Smooth muscle cell (in vitro differentiated cells): Measurements from ENCODE around the gene CDH4. TPM values are rescaled to one million over a fixed set of nuclear protein-coding genes. Genes with fewer than 3 reads are reported as not detected.

Source experiments
- DNase-seq: peaks from one replicate; lab custom pipeline; 2025; ENCODE audit not compliant: unreplicated experiment; lab: John Stamatoyannopoulos, UW
- H2AFZ ChIP-seq: fragments of 200-600 bp; sonication (generic); 2 replicates; pipeline ENCODE4 v1.6.0; 2016; ENCODE audit warnings: antibody characterized with exemption, low read depth, mild to moderate bottlenecking
- H3F3A ChIP-seq: fragments of 200-600 bp; sonication (generic); 2 replicates; pipeline ENCODE4 v1.6.0; 2017; ENCODE audit warnings: antibody characterized with exemption, low read depth
- H3K27ac ChIP-seq: fragments of 200-600 bp; sonication (generic); 2 replicates; pipeline ENCODE4 v1.5.1; 2016; ENCODE audit warnings: low read depth, mild to moderate bottlenecking
- H3K27me3 ChIP-seq: fragments of 200-600 bp; sonication (generic); 2 replicates; pipeline ENCODE4 v1.6.1; 2016; ENCODE audit warnings: low read depth, mild to moderate bottlenecking
- H3K36me3 ChIP-seq: fragments of 200-600 bp; sonication (generic); 2 replicates; pipeline ENCODE4 v1.5.1; 2016; ENCODE audit warnings: low read depth
- H3K4me1 ChIP-seq: fragments of 200-600 bp; sonication (generic); 2 replicates; pipeline ENCODE4 v1.5.1; 2016; ENCODE audit warnings: low read depth
- H3K4me2 ChIP-seq: fragments of 200-600 bp; sonication (generic); 2 replicates; pipeline ENCODE4 v1.6.0; 2016; ENCODE audit warnings: mild to moderate bottlenecking
- H3K4me3 ChIP-seq: fragments of 200-600 bp; sonication (generic); 2 replicates; pipeline ENCODE4 v1.5.1; 2016; ENCODE audit warnings: mild to moderate bottlenecking
- H3K79me2 ChIP-seq: fragments of 200-600 bp; sonication (generic); 2 replicates; pipeline ENCODE4 v1.6.0; 2016; ENCODE audit warnings: low read depth, mild to moderate bottlenecking
- H3K9ac ChIP-seq: fragments of 200-600 bp; sonication (generic); 2 replicates; pipeline ENCODE4 v1.6.0; 2016; ENCODE audit warnings: low read depth
- H3K9me3 ChIP-seq: fragments of 200-600 bp; sonication (generic); replicated peaks from 2 replicates; pipeline ENCODE4 v1.5.1; 2016; ENCODE audit warnings: low read depth
- H4K20me1 ChIP-seq: fragments of 200-600 bp; sonication (generic); 2 replicates; pipeline ENCODE4 v1.6.0; 2016; ENCODE audit warnings: low read depth
- CTCF ChIP-seq: fragments of 200-600 bp; sonication (generic); IDR thresholded peaks from 2 replicates; pipeline ENCODE4 v1.5.1; 2017; ENCODE audit warnings: borderline replicate concordance, mild to moderate bottlenecking, antibody characterized with exemption; ENCODE audit not compliant: insufficient read depth, poor library complexity, severe bottlenecking
- WGBS: methylation state at CpG from one replicate; pipeline ENCODE4 v1.1.7; 2016; ENCODE audit warnings: low lambda C conversion rate; 5-methylcytosine and 5-hydroxymethylcytosine counted together
- polyA plus RNA-seq: library from polyadenylated mRNA; unstranded; fragments of >200 nt; fragmentation: Nextera tagmentation; extraction: Ambion mirVana; gene quantifications from 2 replicates; pipeline ENCODE4 v1.2.1, GENCODE V29; 2016
- total RNA-seq: library from RNA; depleted of rRNA; stranded (reverse); fragments of >200 nt; gene quantifications from 2 replicates; pipeline ENCODE4 v1.2.3, GENCODE V29; 2014

The CDH4 gene
- total and polyA plus RNA-seq, 2 experiments from 2014 or later, result 0.03 to 0.04 TPM

GRCh38 chr20:61385296-61385695 lies 133.2 kb downstream of the CDH4 start:
- TF ChIP-seq CTCF, result no peak
- no peaks in the 10 kb centered on the region for H4K20me1 ChIP-seq
- H2AFZ ChIP-seq, result no peak overlapping the region

GRCh38 chr20:61385731-61386130 lies 133.7 kb downstream of the CDH4 start:
- H3K4me2 ChIP-seq, result no peak overlapping the region
- DNase-seq, result no peak
- WGBS, result 93% methylated on average over 10 of the region's 10 CpGs
- H4K20me1 ChIP-seq, result no peaks in the 10 kb centered on the region
- no peaks in the 10 kb centered on the region for H3K9me3 ChIP-seq
- H3K79me2 ChIP-seq, result no peaks in the 10 kb centered on the region
- no peak overlapping the region for H2AFZ ChIP-seq
- no peak overlapping the region for H3K4me3 ChIP-seq
- no peak for TF ChIP-seq CTCF
- H3K9ac ChIP-seq, result no peak overlapping the region
- H3F3A ChIP-seq, result no peaks in the 10 kb centered on the region
- no peaks in the 10 kb centered on the region for H3K27me3 ChIP-seq
- no peaks in the 10 kb centered on the region for H3K4me1 ChIP-seq
- no peak overlapping the region for H3K27ac ChIP-seq
- no peaks in the 10 kb centered on the region for H3K36me3 ChIP-seq

More at GRCh38 chr20:61385296-61385695, 133.2 kb downstream of the CDH4 start:
- no peak overlapping the region for H3K4me3 ChIP-seq
- no peaks in the 10 kb centered on the region for H3K9me3 ChIP-seq
- no peaks in the 10 kb centered on the region for H3K4me1 ChIP-seq
- H3K27ac ChIP-seq, result no peak overlapping the region
- H3F3A ChIP-seq, result no peaks in the 10 kb centered on the region
- no peak for DNase-seq
- no peaks in the 10 kb centered on the region for H3K36me3 ChIP-seq
- H3K27me3 ChIP-seq, result no peaks in the 10 kb centered on the region
- WGBS, result 92% methylated on average over 11 of the region's 11 CpGs
- H3K9ac ChIP-seq, result no peak overlapping the region
- no peak overlapping the region for H3K4me2 ChIP-seq
- no peaks in the 10 kb centered on the region for H3K79me2 ChIP-seq

GRCh38 chr20:61387204-61387953 lies 135.3 kb downstream of the CDH4 start:
- H3F3A ChIP-seq, result no peaks in the 10 kb centered on the region
- H3K9me3 ChIP-seq, result no peaks in the 10 kb centered on the region
- peak overlapping the region; percentile 74 for H3K4me2 ChIP-seq
- H3K9ac ChIP-seq, result no peak overlapping the region
- peak overlapping the region; percentile 21 for H3K4me3 ChIP-seq
- no peaks in the 10 kb centered on the region for H3K36me3 ChIP-seq
- TF ChIP-seq CTCF, result no peak
- WGBS, result 25% methylated on average over 13 of the region's 13 CpGs
- H3K79me2 ChIP-seq, result no peaks in the 10 kb centered on the region
- H3K4me1 ChIP-seq, result no peaks in the 10 kb centered on the region
- peak; percentile 2 for DNase-seq
- no peak overlapping the region for H3K27ac ChIP-seq
- peak overlapping the region; percentile 97 for H2AFZ ChIP-seq
- H4K20me1 ChIP-seq, result no peaks in the 10 kb centered on the region
- no peaks in the 10 kb centered on the region for H3K27me3 ChIP-seq

- TF ChIP-seq CTCF, result no peak
- no peak for DNase-seq
- Histone ChIP-seq H3K9ac (no peak overlapping the region), H3F3A (no peaks in the 10 kb centered on the region), H3K27me3 (no peaks in the 10 kb centered on the region), H3K36me3 (no peaks in the 10 kb centered on the region), H3K9me3 (no peaks in the 10 kb centered on the region), H3K4me2 (peak overlapping the region; percentile 74), H3K4me3 (peak overlapping the region; percentile 21), H2AFZ (peak overlapping the region; percentile 97), H3K27ac (no peak overlapping the region), H3K79me2 (no peaks in the 10 kb centered on the region), H3K4me1 (no peaks in the 10 kb centered on the region), H4K20me1 (no peaks in the 10 kb centered on the region)
- WGBS, result 71% methylated on average over 7 of the region's 7 CpGs
These were observed 135.9 kb downstream of the CDH4 start for GRCh38 chr20:61387954-61388348.
